UCSD-AML1 (cell line): Measurements from ENCODE around the gene SMAD3.
A peak's percentile ranks its signal among the peaks of the same experiment; 100 is the strongest.
"Not testable (repeated sequence)": the region's sequence is repeated elsewhere in the genome, so short reads cannot be mapped to it uniquely, and the experiment has no call there.

Source experiments
- DNase-seq: peaks from one replicate; lab custom pipeline; 2025; ENCODE audit not compliant: unreplicated experiment; lab: John Stamatoyannopoulos, UW

Gene SMAD3

GRCh38 chr15:67062369-67062985, 2.9 kb upstream of the SMAD3 start:
- no peak for DNase-seq

- DNase-seq: peak; percentile 48
Observed at GRCh38 chr15:67063689-67064606, 1.5 kb upstream of the SMAD3 start.

- peak; percentile 75 for DNase-seq
Observed at GRCh38 chr15:67064607-67065530, 533 bp upstream of the SMAD3 start.

GRCh38 chr15:67066041-67066958, 898 bp downstream of the SMAD3 start:
- no peak for DNase-seq

GRCh38 chr15:67066959-67067853, 1.8 kb downstream of the SMAD3 start:
- DNase-seq: no peak

GRCh38 chr15:67067930-67068551, 2.6 kb downstream of the SMAD3 start:
- no peak for DNase-seq

- DNase-seq: no peak
Observed at GRCh38 chr15:67068710-67069400, 3.5 kb downstream of the SMAD3 start.

GRCh38 chr15:67070150-67070549, 4.7 kb downstream of the SMAD3 start:
- no peak for DNase-seq

- DNase-seq: no peak
Observed at GRCh38 chr15:67070892-67071664, 5.7 kb downstream of the SMAD3 start.

GRCh38 chr15:67072442-67072841, 7.0 kb downstream of the SMAD3 start:
- no peak for DNase-seq

- DNase-seq: no peak
Observed at GRCh38 chr15:67072958-67073357, 7.6 kb downstream of the SMAD3 start.

GRCh38 chr15:67074886-67075229, 9.5 kb downstream of the SMAD3 start:
- no peak for DNase-seq

- not testable (repeated sequence) for DNase-seq
Observed at GRCh38 chr15:67075555-67076135, 10.2 kb downstream of the SMAD3 start.

GRCh38 chr15:67076147-67076843, 10.9 kb downstream of the SMAD3 start:
- no peak for DNase-seq

GRCh38 chr15:67077641-67078215, 12.3 kb downstream of the SMAD3 start:
- DNase-seq: no peak

GRCh38 chr15:67079361-67079760, 14.0 kb downstream of the SMAD3 start:
- DNase-seq: no peak
